ENCODE data around the gene LITAF.
"Not testable (repeated sequence)": the region's sequence is repeated elsewhere in the genome, so short reads cannot be mapped to it uniquely, and the experiment has no call there.

Gene LITAF

GRCh38 chr16:11515540-11516430, 70.9 kb downstream of the LITAF start:
- no peak for DNase-seq

- no peak for DNase-seq
Measured at GRCh38 chr16:11514283-11514682, 72.4 kb downstream of the LITAF start.

GRCh38 chr16:11513366-11513765, 73.4 kb downstream of the LITAF start:
- DNase-seq, result not testable (repeated sequence)

- no peak for DNase-seq
Measured at GRCh38 chr16:11511801-11512200, 74.9 kb downstream of the LITAF start.

- DNase-seq, result no peak
Measured at GRCh38 chr16:11511328-11511727, 75.4 kb downstream of the LITAF start.

- no peak for DNase-seq
Measured at GRCh38 chr16:11510178-11510973, 76.3 kb downstream of the LITAF start.

- DNase-seq, result no peak
Measured at GRCh38 chr16:11507991-11508390, 78.7 kb downstream of the LITAF start.

- no peak for DNase-seq
Measured at GRCh38 chr16:11507350-11507749, 79.4 kb downstream of the LITAF start.

GRCh38 chr16:11506741-11507305, 79.9 kb downstream of the LITAF start:
- no peak for DNase-seq

- not testable (repeated sequence) for DNase-seq
Measured at GRCh38 chr16:11504261-11504660, 82.5 kb downstream of the LITAF start.

GRCh38 chr16:11503566-11503965, 83.2 kb downstream of the LITAF start:
- no peak for DNase-seq

GRCh38 chr16:11502239-11502638, 84.5 kb downstream of the LITAF start:
- no peak for DNase-seq

- DNase-seq, result no peak
Measured at GRCh38 chr16:11501632-11502031, 85.1 kb downstream of the LITAF start.

GRCh38 chr16:11500700-11501346, 85.9 kb downstream of the LITAF start:
- DNase-seq, result no peak

- DNase-seq, result no peak
Measured at GRCh38 chr16:11499295-11500089, 87.2 kb downstream of the LITAF start.

GRCh38 chr16:11498683-11499082, 88.0 kb downstream of the LITAF start:
- DNase-seq, result no peak

- no peak for DNase-seq
Measured at GRCh38 chr16:11497851-11498289, 88.8 kb downstream of the LITAF start.
